ENCODE results near the gene SCN9A. TPM values are rescaled to one million over a fixed set of nuclear protein-coding genes. Genes with fewer than 3 reads are reported as not detected.

Gene SCN9A
- total RNA-seq, 1 donor from 2014 or later = 47.3 TPM

DNA sequence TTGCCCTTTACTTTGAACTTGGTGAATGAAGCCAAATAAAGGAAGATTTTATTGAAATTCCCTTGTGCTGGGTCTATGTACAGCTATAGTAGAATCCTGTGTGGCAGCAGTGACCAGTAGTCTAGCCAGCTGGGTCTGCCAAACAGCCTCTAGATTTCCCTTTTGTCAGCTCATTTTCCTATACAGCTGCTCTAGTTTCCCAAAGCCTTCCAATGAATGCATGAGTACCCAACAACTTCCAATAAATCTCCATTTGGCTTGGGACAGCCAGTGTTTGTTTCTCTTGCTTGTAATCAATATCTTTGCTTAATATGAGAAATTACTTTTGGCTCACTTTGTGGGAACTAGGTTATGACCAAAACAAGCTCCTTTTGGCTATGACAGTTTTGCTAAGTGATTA, 43.6 kb downstream of the SCN9A start:
- no peak for TF ChIP-seq CTCF (IDR thresholded peaks at IDR 0.05; ENCODE audit: unreplicated experiment)
- no peak overlapping the region for H3K4me3 Mint-ChIP-seq (ENCODE audit: unreplicated experiment)
- no peaks in the 10 kb centered on the region for H3K9me3 Mint-ChIP-seq (ENCODE audit: unreplicated experiment)
- H3K27ac Mint-ChIP-seq (ENCODE audit: unreplicated experiment) = no peak overlapping the region
- no peaks in the 10 kb centered on the region for H3K27me3 Mint-ChIP-seq (ENCODE audit: unreplicated experiment)
- no peak for DNase-seq (ENCODE audit: low spot score)
- no peaks in the 10 kb centered on the region for H3K36me3 Mint-ChIP-seq (ENCODE audit: low read depth, unreplicated experiment)
- no peaks in the 10 kb centered on the region for H3K4me1 Mint-ChIP-seq (ENCODE audit: unreplicated experiment)

- DNase-seq (ENCODE audit: low spot score) = no peak
- Mint-ChIP-seq H3K36me3 (ENCODE audit: low read depth, unreplicated experiment) (no peaks in the 10 kb centered on the region), H3K27ac (ENCODE audit: unreplicated experiment) (no peak overlapping the region), H3K9me3 (ENCODE audit: unreplicated experiment) (no peaks in the 10 kb centered on the region), H3K27me3 (ENCODE audit: unreplicated experiment) (no peaks in the 10 kb centered on the region), H3K4me3 (ENCODE audit: unreplicated experiment) (no peak overlapping the region), H3K4me1 (ENCODE audit: unreplicated experiment) (no peaks in the 10 kb centered on the region)
- no peak for TF ChIP-seq CTCF (IDR thresholded peaks at IDR 0.05; ENCODE audit: unreplicated experiment)
These were observed 44.3 kb downstream of the SCN9A start for GRCh38 chr2:166331468-166331867.

DNA sequence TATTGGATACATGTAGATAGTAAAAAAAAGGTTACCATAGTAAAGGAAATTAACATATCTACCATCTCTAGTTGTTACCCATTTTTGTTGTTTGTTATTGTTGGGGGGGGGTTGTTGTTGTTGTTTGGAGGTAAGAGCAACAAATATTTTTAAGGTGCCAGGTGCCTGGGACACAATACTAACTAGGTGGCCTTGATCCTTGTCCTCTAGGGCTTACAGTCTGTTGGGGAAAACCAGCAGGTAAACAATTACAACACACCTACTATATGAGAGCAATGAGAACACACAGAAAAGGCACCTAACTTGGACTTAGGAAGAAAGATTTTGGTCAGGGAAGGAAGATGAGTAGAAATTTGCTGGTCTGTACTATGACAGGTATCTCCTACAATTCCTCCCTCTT, 46.3 kb downstream of the SCN9A start:
- Mint-ChIP-seq H3K4me3 (ENCODE audit: unreplicated experiment) (no peak overlapping the region), H3K27ac (ENCODE audit: unreplicated experiment) (no peak overlapping the region), H3K9me3 (ENCODE audit: unreplicated experiment) (no peaks in the 10 kb centered on the region), H3K36me3 (ENCODE audit: low read depth, unreplicated experiment) (no peaks in the 10 kb centered on the region), H3K4me1 (ENCODE audit: unreplicated experiment) (no peaks in the 10 kb centered on the region), H3K27me3 (ENCODE audit: unreplicated experiment) (no peaks in the 10 kb centered on the region)
- TF ChIP-seq CTCF (IDR thresholded peaks at IDR 0.05; ENCODE audit: unreplicated experiment) = no peak
- DNase-seq (ENCODE audit: low spot score) = no peak

DNA sequence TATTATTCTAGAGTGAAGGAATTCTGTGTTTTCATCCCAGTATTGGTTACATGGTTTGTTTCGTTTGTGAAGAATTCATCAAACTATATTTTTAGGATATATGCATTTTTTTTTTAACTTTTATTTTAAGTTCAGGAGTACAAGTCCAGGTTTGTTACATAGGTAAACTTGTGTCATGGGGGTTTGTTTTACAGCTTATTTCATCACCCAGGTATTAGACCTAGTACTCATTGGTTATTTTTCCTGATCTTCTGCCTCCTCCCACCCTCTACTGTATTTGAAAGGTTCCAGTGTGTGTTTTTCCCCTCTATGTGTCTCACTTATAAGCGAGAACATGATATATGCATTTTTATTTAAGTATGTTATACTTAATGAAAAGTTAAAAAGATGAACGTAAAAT, 47.6 kb downstream of the SCN9A start:
- Mint-ChIP-seq H3K36me3 (ENCODE audit: low read depth, unreplicated experiment) (no peaks in the 10 kb centered on the region), H3K9me3 (ENCODE audit: unreplicated experiment) (no peaks in the 10 kb centered on the region), H3K4me3 (ENCODE audit: unreplicated experiment) (no peak overlapping the region), H3K4me1 (ENCODE audit: unreplicated experiment) (no peaks in the 10 kb centered on the region), H3K27me3 (ENCODE audit: unreplicated experiment) (no peaks in the 10 kb centered on the region), H3K27ac (ENCODE audit: unreplicated experiment) (no peak overlapping the region)
- TF ChIP-seq CTCF (IDR thresholded peaks at IDR 0.05; ENCODE audit: unreplicated experiment) = no peak
- DNase-seq (ENCODE audit: low spot score) = no peak

GRCh38 chr2:166321076-166321475, 54.7 kb downstream of the SCN9A start:
- no peaks in the 10 kb centered on the region for H3K27me3 Mint-ChIP-seq (ENCODE audit: unreplicated experiment)
- no peaks in the 10 kb centered on the region for H3K9me3 Mint-ChIP-seq (ENCODE audit: unreplicated experiment)
- no peak overlapping the region for H3K4me3 Mint-ChIP-seq (ENCODE audit: unreplicated experiment)
- H3K36me3 Mint-ChIP-seq (ENCODE audit: low read depth, unreplicated experiment) = no peaks in the 10 kb centered on the region
- no peak for TF ChIP-seq CTCF (IDR thresholded peaks at IDR 0.05; ENCODE audit: unreplicated experiment)
- H3K4me1 Mint-ChIP-seq (ENCODE audit: unreplicated experiment) = no peaks in the 10 kb centered on the region
- DNase-seq (ENCODE audit: low spot score) = no peak
- H3K27ac Mint-ChIP-seq (ENCODE audit: unreplicated experiment) = no peak overlapping the region
